HK-2 (cell line): Measurements from ENCODE around the gene LDLRAD3.

ENCODE experiments used
- DNase-seq: peaks from one replicate; pipeline ENCODE4 v3.0.0-alpha.2; 2018; ENCODE audit not compliant: unreplicated experiment

LDLRAD3 gene

DNA sequence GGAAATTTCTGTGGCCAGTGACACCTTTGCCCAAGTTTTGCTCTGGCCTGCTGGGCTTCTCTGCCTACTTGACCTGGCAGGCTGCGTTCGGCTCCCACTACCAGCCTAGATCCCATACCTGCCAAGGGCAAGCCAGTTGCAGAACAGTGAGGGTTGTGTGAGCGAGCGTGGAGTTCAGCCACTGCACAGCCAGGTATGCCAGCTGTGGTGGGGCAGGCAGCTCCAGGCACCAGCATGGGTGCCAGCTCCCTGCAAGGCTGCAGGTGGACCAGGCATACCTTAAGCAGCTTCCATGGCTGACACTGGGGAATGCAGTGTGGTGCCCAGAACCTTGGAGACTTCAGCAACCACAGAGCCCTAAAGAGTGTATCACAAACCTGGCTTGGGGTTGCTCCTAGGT, 133.5 kb downstream of the LDLRAD3 start:
- no peak for DNase-seq

DNA sequence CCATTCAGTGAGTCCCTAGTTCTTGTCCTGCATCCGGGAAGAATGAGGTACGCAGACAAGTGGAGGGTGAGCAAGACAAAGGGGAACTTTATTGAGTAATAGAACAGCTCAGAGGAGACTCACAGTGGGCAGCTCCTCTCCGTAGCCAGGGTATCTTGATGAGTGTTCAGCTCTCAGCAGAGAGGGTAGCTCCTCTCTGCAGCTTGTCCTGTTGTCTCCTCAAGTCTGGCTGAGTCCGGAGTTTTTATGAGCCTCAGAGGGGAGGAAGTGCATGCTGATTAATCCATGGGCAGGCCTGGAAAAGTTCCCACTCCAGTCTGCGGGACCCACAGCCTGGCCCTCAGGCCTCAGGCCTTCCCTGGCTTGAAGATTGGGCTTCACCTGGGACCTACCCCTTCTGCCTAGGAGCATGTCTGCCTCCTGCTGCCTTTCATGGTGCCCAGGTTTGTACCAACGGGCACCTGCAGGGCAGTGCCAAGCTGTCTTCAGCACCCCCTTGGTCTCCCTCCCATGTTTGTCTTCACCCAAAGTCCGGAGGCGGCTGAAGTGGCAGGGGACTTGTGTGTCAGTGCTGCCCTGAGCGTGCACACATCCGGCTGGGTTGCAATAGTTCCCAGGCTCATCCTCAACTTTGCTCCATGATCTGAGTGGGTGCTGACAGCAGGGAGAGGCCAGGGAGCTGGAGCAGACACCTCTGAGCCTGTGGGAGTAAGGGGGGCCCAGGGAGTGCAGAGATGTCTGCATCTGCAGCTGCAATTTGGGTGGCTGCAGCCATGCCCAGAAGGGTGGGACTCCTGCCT, 134.2 kb downstream of the LDLRAD3 start:
- DNase-seq, result no peak

DNA sequence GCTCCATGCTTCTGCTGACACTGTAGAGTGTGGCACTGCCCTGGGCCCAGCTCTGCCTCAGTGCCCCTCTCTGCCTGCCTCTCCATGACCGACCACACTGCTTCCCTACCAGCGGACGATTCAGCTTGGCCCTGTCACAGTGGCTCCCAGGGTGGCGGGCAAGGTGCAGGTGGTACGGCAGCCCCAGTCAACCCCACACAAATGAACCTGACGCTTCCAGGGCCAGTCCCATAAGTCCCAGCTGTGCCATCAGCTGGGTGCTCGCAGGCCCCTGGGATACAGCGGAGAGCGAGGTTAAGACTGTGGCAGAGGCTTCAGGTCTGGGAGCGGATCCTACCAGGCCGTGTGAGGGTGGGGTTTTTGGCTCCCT, 134.8 kb downstream of the LDLRAD3 start:
- no peak for DNase-seq

DNA sequence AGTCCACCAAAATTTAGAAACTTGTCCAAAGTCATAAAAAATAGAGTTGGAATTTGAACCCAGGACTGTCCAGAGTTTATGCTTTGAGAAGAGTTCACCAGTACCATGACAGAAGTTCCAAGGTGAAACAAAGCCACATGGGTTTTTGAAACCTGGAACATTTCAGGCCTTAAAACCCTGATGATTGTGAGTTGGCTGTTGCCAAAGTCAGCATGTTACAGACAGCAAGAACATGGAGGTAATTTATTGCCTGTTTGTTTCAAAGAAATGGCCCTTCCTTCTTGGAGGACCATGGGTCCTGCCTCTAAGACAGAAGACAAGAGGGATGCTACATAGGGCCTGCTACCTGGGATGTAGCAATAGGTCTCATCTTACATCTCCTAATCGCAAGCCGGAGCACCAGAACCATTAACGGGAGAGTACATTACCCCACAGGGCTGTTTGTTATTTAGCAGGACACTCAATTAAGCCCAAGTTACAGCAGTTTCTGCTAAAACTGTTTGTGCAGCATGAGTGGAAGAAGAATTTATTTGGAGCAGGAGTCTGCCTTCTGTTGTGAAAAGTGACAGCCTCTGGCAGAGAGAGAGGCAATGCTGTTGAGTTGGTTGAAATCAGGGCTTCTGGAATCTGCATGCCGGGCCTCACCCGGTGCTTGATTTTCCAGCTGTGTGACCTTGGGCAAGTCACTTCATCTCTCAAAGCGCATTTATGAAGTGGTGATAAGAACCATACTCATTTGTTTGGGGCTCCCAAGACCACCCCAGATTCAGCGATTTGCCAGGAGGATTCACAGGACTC, 136.2 kb downstream of the LDLRAD3 start:
- no peak for DNase-seq

DNA sequence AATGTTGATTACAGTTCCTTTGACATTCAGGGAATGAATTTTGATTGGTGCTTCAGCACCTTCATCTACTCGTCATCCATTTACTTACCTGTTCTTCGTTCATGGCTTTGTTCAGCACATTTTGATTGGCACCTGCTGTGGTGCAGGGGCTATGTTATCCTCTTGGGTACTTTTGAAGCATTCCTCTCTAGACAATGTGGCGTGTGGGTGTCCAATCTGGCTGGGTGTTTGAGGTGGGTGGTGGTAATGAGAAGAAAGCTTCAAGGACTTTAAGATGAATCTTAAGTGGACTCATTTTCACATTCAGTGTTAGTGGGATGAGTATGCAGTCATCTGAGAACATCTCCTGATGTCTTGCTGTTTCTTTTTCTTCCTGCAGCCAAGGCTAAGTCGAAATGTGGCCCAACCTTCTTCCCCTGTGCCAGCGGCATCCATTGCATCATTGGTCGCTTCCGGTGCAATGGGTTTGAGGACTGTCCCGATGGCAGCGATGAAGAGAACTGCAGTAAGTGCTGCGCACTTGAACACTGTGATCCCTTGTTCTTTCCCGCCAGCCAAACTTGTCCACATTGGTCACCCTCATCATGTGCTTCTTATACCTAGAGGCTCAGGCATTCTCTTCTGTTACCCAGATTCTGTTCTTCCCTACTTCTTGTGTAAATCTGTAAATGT, 137.5 kb downstream of the LDLRAD3 start:
- DNase-seq, result no peak

DNA sequence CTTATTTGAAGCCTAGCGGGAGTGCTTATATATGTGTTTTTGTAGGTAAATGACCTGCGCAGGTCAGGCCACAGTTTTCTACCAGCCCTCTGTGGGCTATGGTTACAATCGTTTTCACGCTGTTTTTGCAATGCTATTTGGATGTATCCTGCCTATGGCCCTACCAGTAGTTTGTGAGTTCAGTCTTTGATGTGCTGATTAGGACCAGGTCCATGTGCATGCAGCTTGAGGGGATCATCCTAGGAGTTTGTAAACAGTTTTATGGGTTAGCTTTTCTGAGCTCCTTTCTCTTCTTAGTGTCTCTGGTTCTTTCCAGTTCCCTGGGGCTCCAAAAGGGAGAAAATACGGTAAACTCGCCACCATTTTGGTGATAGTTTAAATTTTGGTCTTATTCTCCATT, 142.5 kb downstream of the LDLRAD3 start:
- no peak for DNase-seq

DNA sequence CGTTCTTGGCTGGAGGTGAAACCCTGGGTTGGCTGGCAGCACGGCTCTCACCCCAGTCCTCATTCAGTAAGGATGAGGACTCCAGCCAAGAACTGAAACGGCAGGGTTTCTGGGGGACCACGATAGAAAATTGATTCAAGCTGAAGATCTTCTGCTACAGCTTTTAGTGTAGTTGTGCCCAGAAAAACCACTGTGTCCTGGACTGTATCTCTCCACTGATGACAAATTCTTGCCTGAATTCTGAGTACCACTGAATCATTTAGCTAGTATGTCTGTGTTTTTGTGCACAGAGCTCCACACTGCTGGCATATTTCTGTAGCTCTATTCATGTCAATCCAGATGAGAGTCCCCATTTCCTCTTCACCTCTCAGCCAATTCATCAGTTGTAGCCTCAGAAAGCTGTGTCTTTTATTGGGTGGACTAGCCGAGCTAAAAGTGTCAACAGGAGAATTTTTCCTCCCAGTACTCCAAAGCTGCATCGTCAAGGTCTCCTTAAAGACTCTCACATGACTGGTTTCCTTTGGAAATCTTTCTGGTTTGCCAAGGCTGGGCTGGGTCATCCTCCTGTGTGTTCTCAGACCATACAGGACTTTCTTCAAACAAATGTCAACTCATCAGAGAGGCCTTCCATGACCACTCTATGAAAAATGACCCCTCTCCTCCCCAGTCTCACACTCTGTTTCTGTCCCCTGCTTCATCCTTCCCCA, 144.6 kb downstream of the LDLRAD3 start:
- DNase-seq, result no peak

DNA sequence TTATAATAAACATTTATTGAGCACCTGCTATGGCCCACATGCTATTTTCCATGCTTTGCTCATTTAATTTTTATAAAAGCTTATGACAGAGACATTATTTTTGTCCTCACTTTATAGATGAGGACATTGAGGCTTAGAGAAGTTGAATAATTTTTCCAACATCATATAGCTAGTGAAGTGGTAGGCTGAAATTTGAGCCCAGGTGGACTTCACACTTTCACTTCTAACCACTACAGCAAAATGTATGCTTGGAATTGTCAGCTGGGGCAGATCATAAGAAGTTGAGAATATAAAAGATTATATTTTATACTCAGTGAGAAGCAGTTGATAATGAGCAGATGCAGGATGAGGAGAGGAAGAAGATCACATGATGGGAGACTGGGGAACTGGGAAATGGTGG, 146.1 kb downstream of the LDLRAD3 start:
- no peak for DNase-seq

DNA sequence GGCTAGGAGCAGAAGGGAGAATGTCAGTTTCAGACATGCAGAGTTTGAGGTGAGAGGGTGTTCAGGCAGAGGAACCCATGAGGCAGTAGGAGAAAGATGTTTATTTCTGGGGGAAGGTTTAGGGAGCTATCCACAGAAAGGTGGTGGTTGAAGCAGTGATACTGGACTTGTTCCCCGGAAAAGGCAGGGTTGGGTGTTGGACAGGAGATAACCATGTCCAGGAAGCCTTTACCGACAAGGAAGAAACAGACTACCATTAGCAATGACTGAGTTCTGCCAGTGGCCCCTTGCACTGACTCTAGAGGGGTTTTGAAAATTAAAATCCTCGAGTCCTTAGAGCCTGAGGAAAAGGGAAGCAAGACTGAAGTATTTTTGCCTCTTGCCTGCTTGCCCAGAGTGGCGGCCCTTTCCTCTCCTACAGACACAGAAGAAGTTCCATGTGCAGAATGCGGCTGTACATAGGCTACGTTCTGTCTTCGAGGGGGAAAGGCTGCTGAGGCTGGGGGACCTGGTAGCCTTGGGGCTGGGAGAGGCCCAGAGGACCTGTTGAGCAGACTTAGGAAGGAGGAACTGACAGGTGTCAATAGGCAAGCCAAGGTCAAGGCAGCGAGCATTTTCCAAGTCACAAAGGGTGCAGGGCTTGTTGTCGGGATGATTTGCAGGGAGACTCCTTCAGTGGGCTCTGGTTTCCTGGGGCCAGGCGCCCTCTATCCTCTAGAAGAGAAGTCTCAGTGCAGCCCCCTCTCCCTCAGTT, 146.7 kb downstream of the LDLRAD3 start:
- DNase-seq, result no peak

DNA sequence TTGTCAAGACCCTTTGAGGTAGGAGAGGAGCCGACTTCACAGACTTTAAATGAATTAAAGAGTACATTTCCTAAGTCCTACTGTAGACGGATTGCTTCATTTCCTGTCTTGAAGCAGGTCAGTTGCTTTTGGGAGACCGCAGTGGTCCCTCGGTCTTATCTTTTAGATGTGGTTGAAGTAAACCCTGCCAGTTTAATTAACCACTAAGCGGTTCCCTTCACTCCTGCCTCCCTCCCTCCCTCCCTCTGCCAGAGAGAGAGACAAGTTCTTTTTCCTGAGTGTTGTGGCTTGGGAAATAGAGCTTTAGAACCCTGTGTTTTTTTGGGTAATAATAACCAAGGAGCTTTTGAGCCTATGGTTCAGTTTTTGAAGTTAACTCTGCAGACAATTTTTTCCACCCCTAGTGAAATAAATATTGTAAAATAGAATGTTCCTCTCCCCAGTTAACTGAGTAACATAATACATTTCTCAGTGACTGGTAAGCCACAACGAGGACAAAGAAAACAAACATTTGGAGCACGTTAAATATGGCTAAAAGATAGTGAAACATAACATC, 147.5 kb downstream of the LDLRAD3 start:
- no peak for DNase-seq

DNA sequence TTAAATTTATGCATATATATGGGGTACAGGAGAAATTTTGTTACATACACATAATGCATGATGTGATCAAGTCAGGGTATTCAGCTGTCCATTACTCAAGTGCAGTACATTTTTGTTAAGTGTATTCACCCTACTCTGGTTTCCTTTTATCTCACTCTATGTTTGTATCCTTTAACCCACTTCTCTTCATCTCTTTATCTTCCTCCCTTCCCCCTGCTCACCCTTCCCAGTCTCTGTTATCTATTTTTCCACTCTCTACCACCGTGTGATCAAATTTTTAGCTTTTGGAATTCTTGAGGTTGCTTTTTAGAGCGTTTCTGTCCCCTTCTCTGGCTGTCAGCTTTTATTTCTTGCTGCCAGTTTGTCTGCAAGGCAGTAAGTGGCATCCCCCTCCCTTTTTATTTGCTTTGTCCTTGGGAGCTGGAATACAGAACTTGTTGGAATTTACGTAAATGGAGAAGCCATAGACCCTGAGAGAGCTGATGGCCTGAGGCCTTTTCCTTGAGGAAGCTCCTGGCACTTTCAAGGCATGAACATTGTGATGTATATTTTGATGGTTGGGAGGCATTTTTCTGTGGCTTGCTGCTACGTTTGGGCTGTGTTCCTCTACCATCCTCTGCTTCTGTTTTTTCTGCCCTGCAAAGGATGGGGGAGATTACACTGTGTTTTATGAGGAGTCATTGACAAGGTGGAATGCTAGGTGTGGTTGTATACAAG, 148.6 kb downstream of the LDLRAD3 start:
- no peak for DNase-seq

DNA sequence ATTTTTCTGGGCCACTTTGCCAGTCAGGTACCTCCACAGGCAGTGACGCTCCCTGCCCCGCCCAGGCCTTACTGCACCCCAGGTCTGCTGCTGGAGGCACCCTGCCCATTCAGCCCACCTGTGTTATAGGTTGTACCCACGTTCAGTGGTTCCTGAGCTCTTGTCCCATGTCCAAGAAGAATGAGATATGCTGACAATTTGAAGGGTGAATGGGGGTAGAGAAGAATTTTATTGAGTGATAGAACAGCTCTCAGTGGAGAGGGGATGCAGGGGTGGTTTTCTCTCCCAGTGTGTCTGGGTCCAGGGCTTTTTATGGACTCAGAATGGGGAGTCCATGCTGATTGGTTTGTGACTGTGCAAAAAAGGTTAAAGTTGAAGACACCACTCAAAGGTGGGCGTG, 149.7 kb downstream of the LDLRAD3 start:
- DNase-seq, result no peak

DNA sequence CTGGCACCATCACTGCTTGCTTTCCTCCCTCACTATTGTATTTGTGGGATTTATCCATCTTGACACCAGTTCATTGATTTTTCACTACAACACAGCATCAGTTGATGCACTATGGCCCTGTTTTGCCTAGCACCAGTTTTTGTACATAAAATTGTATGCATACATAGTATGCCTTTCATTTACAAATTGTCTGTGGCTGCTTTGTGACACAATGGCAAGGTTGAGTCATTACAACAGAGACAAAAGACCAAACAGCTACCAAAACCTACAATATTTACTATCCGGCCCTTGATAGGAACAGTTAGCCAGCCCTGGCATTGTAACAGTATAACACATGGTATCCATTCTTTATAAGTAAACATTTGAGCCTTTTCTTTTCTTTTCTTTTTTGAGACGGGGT, 150.3 kb downstream of the LDLRAD3 start:
- DNase-seq, result no peak

DNA sequence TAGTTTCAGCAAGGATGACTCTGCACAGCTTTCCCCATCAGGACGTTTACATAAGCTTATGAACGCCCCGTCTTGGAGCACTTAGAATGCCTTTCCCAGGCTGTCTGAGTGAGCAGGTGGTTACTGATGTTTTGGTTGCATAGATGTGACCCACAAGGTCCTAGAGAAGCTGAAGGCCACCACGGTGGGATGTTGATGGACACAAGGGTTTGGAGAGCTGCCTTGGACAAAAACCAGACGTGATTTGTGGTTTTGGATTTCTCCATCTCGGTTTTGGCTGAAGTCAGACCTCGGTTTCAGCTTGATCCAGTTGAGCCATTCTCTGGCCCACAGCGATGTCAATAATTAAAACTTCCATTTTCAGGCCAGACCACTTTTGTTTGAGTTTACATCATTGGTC, 151.9 kb downstream of the LDLRAD3 start:
- DNase-seq, result no peak

DNA sequence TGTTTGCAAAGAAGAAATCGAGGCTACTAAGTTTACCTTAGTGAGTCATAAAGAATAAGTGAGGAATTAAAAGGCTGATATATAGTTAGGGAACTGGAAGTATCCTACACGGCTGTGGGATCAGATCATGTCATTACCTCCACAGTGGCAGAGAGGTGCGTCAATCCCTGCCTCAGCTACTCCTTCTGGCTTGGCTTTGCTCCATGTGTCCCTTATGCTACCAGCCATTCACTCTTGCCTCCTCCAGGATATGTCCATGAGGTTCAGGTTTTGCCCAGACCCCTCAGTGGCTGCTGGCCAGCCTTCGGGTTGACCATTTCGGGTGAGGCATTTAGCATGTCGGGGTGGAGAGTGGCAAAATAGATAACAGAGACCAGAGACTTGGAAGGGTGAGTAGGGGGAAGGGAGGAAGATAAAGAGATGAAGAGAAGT, 153.4 kb downstream of the LDLRAD3 start:
- DNase-seq, result no peak

DNA sequence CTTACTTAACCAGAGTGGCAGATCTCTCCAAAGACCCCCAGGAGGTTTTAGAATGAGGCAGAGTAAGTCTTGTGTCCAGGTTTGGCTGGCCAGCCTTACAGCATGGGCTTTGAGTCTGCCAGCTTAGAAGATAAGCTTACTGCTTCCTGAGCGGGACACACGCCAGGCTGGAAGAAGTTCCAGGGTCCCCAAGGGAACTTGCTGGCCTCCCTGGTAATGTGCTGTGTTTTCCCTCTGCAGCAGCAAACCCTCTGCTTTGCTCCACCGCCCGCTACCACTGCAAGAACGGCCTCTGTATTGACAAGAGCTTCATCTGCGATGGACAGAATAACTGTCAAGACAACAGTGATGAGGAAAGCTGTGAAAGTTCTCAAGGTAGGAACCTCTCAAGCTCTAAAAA, 154.2 kb downstream of the LDLRAD3 start:
- DNase-seq, result no peak

DNA sequence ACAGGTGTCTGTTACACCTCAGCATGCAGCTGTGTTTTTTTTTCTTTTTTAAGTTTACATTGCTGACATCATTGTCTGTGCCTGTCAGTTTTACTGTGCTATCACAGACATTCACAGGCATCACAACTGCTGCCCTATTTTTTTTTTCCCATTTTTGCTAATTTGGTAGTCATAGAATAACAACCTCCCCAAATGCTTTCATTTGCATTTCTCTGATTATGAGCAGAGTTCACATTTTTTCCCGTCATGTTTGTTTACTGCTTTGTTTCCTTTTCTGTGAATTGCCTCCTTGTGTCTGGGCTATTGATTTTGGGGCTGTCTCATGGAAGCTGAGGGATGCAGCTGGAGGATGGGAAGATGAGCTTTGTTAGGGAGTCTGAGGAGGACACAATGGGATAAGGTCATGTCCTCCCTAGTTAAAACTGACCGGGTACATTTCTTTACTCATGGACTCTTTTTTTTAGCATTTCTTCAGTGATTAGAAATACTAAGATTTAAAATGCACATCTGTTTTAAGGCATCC, 155.1 kb downstream of the LDLRAD3 start:
- DNase-seq, result no peak

DNA sequence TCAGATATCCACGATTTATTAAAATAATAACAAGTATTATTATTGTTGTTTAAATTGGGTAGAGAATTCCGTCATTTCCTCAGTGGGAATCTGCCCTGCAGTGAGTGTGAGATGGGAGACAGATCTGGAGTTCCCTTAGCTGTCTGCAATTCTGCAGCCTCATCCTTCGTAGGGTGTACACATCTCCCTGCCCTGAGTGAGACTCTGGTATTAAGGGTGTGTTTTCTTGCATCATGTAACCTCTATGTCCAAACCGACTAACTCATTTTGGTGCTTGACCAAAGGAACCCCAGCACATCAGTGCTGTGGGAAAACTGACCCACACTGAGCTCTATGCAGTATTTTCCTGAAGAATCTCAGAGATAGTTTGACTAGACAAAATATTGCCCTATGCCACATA, 157.6 kb downstream of the LDLRAD3 start:
- DNase-seq, result no peak

DNA sequence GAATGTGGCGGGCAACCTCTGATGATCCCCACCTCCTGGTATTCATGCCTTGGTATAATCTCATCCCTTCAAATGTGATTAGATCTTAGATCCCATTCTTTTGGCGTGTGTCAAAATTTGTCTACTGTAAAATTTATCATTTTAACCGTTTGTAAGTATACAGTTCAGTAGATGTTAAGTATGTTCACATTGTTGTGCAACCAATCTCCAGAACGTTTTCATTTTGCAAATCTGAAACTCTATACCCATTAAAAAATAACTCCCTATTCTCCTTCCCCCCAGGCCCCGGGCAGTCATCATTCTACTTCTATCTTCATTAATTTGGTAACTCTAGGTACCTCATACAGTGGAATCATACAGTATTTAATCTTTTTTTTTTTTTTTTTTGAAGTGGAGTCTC, 159.0 kb downstream of the LDLRAD3 start:
- no peak for DNase-seq

DNA sequence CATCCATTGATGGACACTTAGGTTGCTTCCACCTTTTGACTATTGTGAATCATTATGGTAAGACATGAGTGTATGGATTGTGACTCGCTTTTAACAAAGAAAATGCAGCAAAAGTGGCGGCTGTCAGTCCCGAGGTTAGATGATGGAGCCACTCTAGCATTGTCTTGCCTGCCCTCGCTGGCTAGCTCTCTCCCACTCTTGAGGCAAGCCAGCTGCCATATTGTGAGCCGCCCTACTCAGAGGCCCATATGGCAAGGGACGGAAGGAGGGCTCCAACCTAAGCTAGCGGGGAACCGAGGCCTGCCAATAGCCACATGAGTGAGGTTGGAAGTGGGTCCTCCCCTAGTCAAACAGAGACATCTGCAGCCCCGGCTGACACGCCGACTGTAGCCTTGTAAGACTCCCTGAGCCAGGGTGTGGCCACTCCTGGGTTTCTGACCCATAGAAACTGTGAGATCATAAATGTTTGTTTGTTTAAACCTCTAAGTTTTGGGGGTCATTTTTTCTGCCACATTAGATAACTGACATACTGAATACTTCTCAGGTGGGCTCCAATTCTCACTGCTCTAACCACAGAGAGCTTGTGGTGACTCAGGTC, 160.2 kb downstream of the LDLRAD3 start:
- no peak for DNase-seq
